Cerebellar nuclear complex (tissue), 1 donor: ENCODE data around the gene ADRA2B.

Source experiments
- DNase-seq, 2 experiments: peaks; one replicate each; lab custom pipeline; 2025; lab: John Stamatoyannopoulos, UW

The ADRA2B gene

DNA sequence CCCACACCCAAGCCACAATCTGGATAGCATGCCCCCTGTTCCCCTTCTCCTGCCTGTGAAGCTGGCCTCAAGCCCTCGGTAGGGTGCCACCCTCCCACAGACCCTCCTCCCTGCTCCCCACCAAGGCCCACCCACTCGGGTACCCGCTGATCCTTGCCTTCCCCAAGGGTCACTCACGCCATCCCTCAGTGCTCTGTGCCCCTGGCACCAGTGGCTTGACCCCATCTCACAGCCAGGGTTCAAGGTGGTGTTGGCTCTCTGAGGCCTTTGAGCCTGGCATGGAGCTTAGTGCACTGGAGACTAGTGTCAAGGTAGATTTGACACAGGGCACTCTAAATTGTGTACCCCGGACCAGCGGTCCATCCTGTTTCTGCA is 11.9 kb downstream of the ADRA2B start:
- no peak for DNase-seq

GRCh38 chr2:96103761-96104486 is 12.4 kb downstream of the ADRA2B start:
- no peak for DNase-seq

- DNase-seq, result no peak
Measured at GRCh38 chr2:96103187-96103601, 13.2 kb downstream of the ADRA2B start.

- no peak for DNase-seq
Measured at GRCh38 chr2:96102596-96103186, 13.7 kb downstream of the ADRA2B start.

DNA sequence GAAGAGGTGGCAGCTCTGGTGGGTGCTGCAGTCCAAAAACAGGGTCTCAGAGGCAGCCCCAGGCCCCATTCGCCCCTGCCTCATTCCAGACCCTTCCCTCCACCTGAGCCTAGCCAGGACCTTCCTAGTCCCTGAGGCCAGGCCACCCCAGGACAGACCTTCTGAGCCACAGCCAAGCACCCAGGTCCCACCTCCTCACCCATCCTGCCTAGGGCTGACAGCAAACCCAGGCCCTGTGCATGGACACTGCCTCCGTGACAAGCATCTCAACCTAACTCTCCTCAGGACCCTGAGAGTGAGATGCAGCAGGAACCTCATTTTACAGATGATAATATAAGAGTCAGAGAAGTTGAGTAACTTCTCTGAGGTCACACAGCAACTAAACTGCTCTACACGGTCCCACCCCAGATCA is 15.5 kb downstream of the ADRA2B start:
- no peak for DNase-seq

GRCh38 chr2:96099861-96100798 is 16.2 kb downstream of the ADRA2B start:
- no peak for DNase-seq

GRCh38 chr2:96098900-96099590 is 17.3 kb downstream of the ADRA2B start:
- no peak for DNase-seq

DNA sequence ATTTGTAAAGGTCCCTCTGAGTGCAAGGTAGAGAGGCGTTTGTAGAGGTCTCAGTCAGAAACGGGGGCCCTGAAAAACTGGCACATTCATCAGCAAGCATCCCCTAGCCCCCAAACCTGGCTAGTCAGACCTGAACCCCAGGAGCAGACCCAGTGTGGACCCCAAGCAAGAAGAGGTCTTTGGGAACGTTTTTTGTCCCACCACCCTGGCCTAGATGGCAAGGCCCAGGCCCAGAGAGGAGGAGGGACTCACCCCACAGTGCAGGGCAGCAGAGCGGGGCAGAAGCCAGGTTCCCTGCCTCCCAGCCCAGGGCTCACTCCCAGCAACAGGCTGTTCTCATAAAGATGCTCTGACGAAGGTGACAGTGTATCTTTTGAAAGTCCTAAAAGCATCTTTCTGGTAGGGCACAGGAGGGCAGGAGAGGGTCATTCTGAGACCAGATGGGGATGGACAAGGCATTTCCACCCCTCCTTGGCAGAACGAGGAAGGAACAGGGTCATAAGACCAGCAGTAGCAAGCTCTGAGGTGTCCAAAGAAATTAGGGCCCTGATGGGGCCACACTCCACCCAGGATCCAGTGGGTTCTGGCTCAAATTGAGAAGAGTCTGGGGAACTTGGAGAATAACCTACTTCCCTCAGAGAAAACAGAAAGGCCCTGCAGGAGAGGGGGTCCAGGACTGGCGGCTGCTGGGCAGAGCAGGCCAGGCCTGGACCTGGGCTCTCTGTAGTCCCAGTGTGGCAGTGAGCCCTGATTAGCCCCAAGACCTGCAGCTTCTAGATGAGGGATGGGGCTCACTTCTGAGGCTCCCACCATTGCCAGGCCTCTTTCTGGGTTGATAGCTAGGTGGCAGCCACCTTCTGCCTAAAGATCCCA is 18.2 kb downstream of the ADRA2B start:
- no peak for DNase-seq

GRCh38 chr2:96097441-96097840 is 18.9 kb downstream of the ADRA2B start:
- DNase-seq, result no peak

- no peak for DNase-seq
Measured at GRCh38 chr2:96095116-96095636, 21.2 kb downstream of the ADRA2B start.

DNA sequence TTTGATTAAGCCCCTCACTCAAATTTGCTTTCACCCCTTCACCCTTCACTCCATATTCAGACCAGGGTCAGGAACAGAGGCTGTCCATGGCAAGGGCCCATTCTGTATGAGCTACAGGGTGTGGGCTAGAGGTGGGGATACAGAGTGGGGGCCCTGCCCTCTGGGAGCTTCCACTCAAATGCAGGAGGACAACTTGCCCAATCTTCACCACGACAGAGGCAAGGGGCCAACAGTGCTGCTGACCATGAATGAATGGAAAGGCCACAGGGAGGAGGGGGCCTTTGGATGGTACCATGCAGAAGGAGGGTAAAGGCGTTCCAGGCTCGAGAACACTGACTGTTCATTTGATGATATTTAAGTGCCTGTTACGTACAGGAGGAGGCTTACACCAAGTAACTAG is 22.8 kb downstream of the ADRA2B start:
- no peak for DNase-seq

DNA sequence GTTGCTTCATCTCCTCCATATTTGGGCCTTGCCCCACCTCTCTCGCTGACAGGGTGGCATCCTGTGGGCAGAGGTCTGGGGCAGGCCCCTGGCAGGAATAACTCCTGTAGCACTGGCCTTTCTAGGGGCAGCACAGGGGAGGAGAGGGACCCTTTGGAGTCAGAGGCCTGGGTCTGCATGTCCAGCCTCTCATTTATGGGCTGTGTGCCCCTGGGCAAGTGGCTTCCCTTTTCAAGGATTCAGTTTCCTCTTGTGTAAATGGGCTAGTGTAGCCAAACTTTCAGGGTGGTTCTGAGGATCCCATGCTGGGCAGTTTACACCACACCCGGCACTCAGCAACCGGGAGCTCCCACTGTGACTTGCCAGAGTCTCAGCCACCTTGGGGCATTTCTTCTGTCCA is 23.4 kb downstream of the ADRA2B start:
- no peak for DNase-seq

GRCh38 chr2:96092573-96092877 is 23.8 kb downstream of the ADRA2B start:
- no peak for DNase-seq

GRCh38 chr2:96091711-96092572 is 24.4 kb downstream of the ADRA2B start:
- DNase-seq, result no peak

- DNase-seq, result no peak
Measured at GRCh38 chr2:96091141-96091710, 25.1 kb downstream of the ADRA2B start.

- no peak for DNase-seq
Measured at GRCh38 chr2:96090196-96090926, 26.0 kb downstream of the ADRA2B start.

DNA sequence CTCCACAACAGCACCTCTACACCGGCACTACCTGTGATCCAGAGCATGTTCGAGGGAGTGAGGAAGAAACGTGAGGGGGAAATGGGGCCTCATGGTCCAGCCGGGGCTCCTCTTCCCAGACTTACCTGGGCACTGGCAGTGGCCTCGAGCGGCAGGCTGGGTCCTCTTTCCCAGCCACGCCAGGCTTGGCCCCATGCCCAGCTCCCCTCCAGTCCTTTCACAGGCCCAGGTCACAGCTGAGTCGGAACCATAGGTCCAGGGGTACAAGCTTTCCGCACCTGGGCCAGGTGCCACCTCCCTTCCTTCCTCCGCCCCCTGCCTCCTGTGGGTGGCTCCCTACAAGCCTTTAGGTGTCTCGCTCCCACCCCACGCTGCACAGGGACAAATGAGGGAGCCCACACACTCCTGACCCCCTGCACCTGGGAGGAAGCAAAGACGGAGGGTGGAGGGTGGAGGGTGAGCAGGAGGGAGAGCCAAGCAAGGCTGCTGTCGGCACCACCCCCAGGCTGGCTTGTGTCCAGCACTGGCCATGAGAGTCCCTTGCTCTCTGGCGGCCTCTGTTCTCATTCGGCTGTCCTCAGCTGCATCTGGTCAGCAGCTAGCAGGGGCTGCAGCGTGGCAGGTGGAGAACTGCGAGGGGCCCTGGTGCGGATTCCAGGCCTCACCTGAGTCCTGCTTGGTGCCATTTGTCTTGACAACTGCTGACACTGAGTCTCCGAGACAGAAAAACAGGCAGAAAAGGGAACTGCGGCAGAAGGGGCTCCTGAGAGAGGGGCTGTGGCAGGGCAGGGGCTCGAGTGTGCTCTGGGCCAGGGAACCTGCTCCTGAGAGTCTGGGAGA is 26.8 kb downstream of the ADRA2B start:
- no peak for DNase-seq
